ENCODE measurements around the gene SLC16A8. TPM values are rescaled to one million over a fixed set of nuclear protein-coding genes. Genes with fewer than 3 reads are reported as not detected.

SLC16A8 gene
- total and polyA plus RNA-seq, 2 of the 13 experiments (the other 11 are each of a cell fraction or from before 2014, with no cell fraction given): not detected

DNA sequence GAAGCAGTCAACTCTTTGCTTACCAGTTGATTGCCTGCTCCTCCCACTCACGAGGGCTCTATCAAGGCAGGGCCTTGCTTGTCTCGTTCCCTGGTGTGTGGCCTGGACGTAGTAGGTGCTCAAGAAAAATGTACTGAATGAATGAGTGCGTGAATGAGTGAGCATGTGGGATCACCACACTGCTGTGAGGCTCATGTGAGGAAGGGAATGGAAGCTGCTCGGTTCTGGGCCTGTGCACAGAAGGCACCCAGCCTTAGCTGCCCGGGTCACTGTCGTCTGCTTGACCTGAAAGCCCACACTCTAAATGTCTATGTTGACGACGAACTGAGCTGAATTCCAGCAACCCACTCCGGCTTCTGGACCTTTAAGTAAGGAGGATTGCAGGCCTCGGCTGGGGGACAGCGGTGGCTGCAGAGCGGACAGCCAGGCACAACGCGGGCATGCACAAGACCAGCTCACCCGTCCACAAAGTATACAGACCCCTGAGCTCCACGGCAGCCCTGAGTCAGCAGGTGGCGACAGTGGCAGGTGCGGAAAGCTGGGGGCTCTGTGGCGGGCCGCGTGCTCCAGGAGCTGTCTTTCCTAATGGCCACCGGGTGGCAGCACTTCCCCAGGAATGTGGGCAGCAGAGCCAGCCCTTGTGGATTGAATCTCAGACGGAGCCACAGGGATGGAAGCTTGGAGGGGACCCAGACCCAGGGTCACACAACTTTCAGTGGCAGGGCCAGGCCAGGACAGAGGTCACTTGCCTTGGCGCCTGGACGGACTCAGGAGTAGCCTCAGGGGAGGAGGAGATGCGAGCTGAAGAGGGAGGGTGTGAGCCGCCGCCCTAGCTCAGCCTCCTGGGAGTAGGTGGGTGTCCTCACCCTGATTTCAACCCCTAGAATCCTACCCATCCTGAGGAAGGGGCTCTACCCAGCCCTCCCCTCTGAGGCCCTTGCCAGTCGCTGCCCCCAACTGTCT, 31.8 kb downstream of the SLC16A8 start (continued):
- TF ChIP-seq, protein P1, sequence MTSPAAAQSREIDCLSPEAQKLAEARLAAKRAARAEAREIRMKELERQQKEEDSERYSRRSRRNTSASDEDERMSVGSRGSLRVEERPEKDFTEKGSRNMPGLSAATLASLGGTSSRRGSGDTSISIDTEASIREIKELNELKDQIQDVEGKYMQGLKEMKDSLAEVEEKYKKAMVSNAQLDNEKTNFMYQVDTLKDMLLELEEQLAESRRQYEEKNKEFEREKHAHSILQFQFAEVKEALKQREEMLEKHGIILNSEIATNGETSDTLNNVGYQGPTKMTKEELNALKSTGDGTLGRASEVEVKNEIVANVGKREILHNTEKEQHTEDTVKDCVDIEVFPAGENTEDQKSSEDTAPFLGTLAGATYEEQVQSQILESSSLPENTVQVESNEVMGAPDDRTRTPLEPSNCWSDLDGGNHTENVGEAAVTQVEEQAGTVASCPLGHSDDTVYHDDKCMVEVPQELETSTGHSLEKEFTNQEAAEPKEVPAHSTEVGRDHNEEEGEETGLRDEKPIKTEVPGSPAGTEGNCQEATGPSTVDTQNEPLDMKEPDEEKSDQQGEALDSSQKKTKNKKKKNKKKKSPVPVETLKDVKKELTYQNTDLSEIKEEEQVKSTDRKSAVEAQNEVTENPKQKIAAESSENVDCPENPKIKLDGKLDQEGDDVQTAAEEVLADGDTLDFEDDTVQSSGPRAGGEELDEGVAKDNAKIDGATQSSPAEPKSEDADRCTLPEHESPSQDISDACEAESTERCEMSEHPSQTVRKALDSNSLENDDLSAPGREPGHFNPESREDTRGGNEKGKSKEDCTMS (CRISPR knock-in tag; conservative IDR thresholded peaks at IDR 0.05): no peak
- TF ChIP-seq EP300 (IDR thresholded peaks at IDR 0.05; ENCODE audit: low read depth in 2 of 2, low read length in 2 of 2) (no peak), EP300 (CRISPR knock-in tag; IDR thresholded peaks at IDR 0.05; ENCODE audit: borderline replicate concordance) (no peak), ZNF558 (CRISPR knock-in tag; IDR thresholded peaks at IDR 0.05; ENCODE audit: borderline replicate concordance) (no peak), ASH2L (IDR thresholded peaks at IDR 0.05; ENCODE audit: insufficient read length, low read depth, low read length) (no peak), TBX3 (IDR thresholded peaks at IDR 0.05; ENCODE audit: borderline replicate concordance) (no peak), ZNF670 (CRISPR knock-in tag; IDR thresholded peaks at IDR 0.05; ENCODE audit: borderline replicate concordance) (no peak), MIXL1 (CRISPR knock-in tag; IDR thresholded peaks at IDR 0.05) (peak; percentile 78; the same call in 1 of the 2 replicates), FOSL2 (CRISPR knock-in tag; IDR thresholded peaks at IDR 0.05) (peak; percentile 60), TRIM24 (CRISPR knock-in tag; IDR thresholded peaks at IDR 0.05) (no peak), ZNF383 (CRISPR knock-in tag; IDR thresholded peaks at IDR 0.05; ENCODE audit: borderline replicate concordance) (no peak), CENPX (CRISPR knock-in tag; IDR thresholded peaks at IDR 0.05) (no peak), SRSF1 (optimal IDR thresholded peaks at IDR 0.05; ENCODE audit: low read depth, low read length) (no peak)
- TF ChIP-seq, protein P2, sequence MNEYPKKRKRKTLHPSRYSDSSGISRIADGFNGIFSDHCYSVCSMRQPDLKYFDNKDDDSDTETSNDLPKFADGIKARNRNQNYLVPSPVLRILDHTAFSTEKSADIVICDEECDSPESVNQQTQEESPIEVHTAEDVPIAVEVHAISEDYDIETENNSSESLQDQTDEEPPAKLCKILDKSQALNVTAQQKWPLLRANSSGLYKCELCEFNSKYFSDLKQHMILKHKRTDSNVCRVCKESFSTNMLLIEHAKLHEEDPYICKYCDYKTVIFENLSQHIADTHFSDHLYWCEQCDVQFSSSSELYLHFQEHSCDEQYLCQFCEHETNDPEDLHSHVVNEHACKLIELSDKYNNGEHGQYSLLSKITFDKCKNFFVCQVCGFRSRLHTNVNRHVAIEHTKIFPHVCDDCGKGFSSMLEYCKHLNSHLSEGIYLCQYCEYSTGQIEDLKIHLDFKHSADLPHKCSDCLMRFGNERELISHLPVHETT (CRISPR knock-in tag; conservative IDR thresholded peaks at IDR 0.05): no peak; the same call in 1 of the 2 replicates
- TF ChIP-seq, protein P3, sequence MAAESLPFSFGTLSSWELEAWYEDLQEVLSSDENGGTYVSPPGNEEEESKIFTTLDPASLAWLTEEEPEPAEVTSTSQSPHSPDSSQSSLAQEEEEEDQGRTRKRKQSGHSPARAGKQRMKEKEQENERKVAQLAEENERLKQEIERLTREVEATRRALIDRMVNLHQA (CRISPR knock-in tag; IDR thresholded peaks at IDR 0.05): no peak
- TF ChIP-seq, protein P4, sequence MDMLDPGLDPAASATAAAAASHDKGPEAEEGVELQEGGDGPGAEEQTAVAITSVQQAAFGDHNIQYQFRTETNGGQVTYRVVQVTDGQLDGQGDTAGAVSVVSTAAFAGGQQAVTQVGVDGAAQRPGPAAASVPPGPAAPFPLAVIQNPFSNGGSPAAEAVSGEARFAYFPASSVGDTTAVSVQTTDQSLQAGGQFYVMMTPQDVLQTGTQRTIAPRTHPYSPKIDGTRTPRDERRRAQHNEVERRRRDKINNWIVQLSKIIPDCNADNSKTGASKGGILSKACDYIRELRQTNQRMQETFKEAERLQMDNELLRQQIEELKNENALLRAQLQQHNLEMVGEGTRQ (IDR thresholded peaks at IDR 0.05; ENCODE audit: low read depth, low read length): no peak
- TF ChIP-seq, protein P4 (CRISPR knock-in tag; IDR thresholded peaks at IDR 0.05; ENCODE audit: borderline replicate concordance): no peak
- TF ChIP-seq, protein P5, sequence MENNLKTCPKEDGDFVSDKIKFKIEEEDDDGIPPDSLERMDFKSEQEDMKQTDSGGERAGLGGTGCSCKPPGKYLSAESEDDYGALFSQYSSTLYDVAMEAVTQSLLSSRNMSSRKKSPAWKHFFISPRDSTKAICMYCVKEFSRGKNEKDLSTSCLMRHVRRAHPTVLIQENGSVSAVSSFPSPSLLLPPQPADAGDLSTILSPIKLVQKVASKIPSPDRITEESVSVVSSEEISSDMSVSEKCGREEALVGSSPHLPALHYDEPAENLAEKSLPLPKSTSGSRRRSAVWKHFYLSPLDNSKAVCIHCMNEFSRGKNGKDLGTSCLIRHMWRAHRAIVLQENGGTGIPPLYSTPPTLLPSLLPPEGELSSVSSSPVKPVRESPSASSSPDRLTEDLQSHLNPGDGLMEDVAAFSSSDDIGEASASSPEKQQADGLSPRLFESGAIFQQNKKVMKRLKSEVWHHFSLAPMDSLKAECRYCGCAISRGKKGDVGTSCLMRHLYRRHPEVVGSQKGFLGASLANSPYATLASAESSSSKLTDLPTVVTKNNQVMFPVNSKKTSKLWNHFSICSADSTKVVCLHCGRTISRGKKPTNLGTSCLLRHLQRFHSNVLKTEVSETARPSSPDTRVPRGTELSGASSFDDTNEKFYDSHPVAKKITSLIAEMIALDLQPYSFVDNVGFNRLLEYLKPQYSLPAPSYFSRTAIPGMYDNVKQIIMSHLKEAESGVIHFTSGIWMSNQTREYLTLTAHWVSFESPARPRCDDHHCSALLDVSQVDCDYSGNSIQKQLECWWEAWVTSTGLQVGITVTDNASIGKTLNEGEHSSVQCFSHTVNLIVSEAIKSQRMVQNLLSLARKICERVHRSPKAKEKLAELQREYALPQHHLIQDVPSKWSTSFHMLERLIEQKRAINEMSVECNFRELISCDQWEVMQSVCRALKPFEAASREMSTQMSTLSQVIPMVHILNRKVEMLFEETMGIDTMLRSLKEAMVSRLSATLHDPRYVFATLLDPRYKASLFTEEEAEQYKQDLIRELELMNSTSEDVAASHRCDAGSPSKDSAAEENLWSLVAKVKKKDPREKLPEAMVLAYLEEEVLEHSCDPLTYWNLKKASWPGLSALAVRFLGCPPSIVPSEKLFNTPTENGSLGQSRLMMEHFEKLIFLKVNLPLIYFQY (CRISPR knock-in tag; IDR thresholded peaks at IDR 0.05; ENCODE audit: borderline replicate concordance): peak; percentile 54; the same call in 1 of the 2 replicates
